GM10248 (cell line): ENCODE results near the gene ATP2B1.

Source experiments
- CTCF ChIA-PET: fragments of 300-600 bp; sonication (Branson Sonifier 250); formaldehyde crosslinking; extraction: SDS; loops from one replicate; lab custom pipeline; 2021; ENCODE audit warnings: antibody characterized with exemption; lab: Yijun Ruan, JAX
- POLR2A ChIA-PET: fragments of 350-650 bp; sonication (Branson Sonifier 250); formaldehyde crosslinking; extraction: SDS; loops from one replicate; lab custom pipeline; 2020; ENCODE audit warnings: antibody characterized with exemption; lab: Yijun Ruan, JAX
- DNase-seq: peaks from one replicate; pipeline ENCODE4 v3.0.0; 2012; ENCODE audit errors: extremely low spot score
- CTCF ChIP-seq: IDR thresholded peaks from 2 replicates; pipeline ENCODE4 v1.5.1; 2012; ENCODE audit warnings: mild to moderate bottlenecking, low read depth; ENCODE audit errors: extremely low read depth, missing control alignments, control extremely low read depth

Gene ATP2B1

GRCh38 chr12:89636052-89636775 lies 72.4 kb downstream of the ATP2B1 start:
- CTCF ChIA-PET: interaction anchor here (0.7 to 2.7 kb wide), 4 partner anchors 8 to 28 kb away, joined by 3 to 11 read pairs (median 4); no protein-coding TSS in a partner anchor
- TF ChIP-seq CTCF: no peak
- no peak for DNase-seq
- POLR2A ChIA-PET: interaction anchor here (0.5 kb wide), 1 partner anchor 9 kb away, joined by 3 read pairs; no protein-coding TSS in a partner anchor

- TF ChIP-seq CTCF: no peak
- no peak for DNase-seq
- ChIA-PET CTCF (interaction anchor here (0.7 to 1.5 kb wide), 3 partner anchors 9 to 24 kb away, joined by 3 to 4 read pairs (median 3); no protein-coding TSS in a partner anchor), POLR2A (no interaction called here)
Observed at GRCh38 chr12:89634508-89634907, 74.1 kb downstream of the ATP2B1 start.

DNA sequence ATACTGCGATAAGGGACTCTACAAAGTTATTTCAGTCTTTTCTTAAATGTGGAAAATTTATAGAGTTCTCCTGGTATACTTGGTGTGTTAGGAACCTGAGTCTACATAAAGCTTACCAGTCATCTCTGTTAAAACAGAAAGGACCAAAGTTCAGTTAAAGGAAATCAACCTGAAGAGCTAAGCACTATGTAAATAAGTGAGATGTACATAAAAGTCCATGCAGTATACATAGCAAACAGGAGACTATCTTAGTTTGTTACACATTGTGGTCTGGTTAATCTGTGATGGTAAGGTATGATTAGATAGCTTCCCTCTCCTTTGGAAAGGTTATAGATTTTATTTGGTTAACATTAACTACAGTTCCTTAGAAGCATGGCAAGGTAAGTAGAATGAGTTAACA lies 75.9 kb downstream of the ATP2B1 start:
- ChIA-PET CTCF (interaction anchor here (1.1 to 1.3 kb wide), 2 partner anchors 16 to 17 kb away, joined by 3 read pairs; no protein-coding TSS in a partner anchor), POLR2A (no interaction called here)
- no peak for DNase-seq
- TF ChIP-seq CTCF: no peak

- ChIA-PET CTCF (interaction anchor here (1.1 to 1.2 kb wide), 2 partner anchors 14 to 19 kb away, joined by 3 read pairs; no protein-coding TSS in a partner anchor), POLR2A (no interaction called here)
- TF ChIP-seq CTCF: no peak
- no peak for DNase-seq
Observed at GRCh38 chr12:89622115-89622514, 86.5 kb downstream of the ATP2B1 start.

DNA sequence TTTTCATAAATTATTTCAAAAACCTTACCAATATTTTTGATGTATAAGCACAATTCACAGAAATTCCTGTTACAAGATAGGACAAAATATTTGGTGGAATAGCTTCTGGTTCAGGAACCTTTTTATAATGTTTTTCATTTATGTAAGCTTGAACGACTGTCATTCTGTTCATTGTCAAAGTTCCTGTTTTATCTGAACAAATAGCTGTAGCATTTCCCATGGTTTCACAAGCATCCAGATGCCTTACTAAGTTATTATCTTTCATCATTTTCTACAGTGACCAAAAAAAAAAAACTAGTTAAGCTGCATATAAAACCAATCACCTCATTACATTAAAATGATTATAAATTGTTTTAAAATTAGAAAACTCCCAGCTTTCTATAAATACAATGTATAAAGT lies 87.1 kb downstream of the ATP2B1 start:
- no peak for TF ChIP-seq CTCF
- POLR2A ChIA-PET: no interaction called here
- CTCF ChIA-PET: interaction anchor here (1.1 to 1.2 kb wide), 2 partner anchors 13 to 19 kb away, joined by 3 read pairs; no protein-coding TSS in a partner anchor
- DNase-seq: no peak

GRCh38 chr12:89619764-89620163 lies 88.9 kb downstream of the ATP2B1 start:
- TF ChIP-seq CTCF: no peak
- CTCF ChIA-PET: no interaction called here
- POLR2A ChIA-PET: no interaction called here
- no peak for DNase-seq
